ENCODE data around the gene SPG11. TPM values are rescaled to one million over a fixed set of nuclear protein-coding genes. Genes with fewer than 3 reads are reported as not detected.
A peak's percentile ranks its signal among the peaks of the same experiment; 100 is the strongest.
"Not testable (repeated sequence)": the region's sequence is repeated elsewhere in the genome, so short reads cannot be mapped to it uniquely, and the experiment has no call there.

Gene SPG11
- total RNA-seq, 1 donor from 2014 or later = 97.6 TPM

- Histone ChIP-seq H3K4me3 (no peak overlapping the region), H3K36me3 (no peaks in the 10 kb centered on the region), H3K9me3 (no peaks in the 10 kb centered on the region), H3K4me1 (no peaks in the 10 kb centered on the region), H3K27me3 (no peaks in the 10 kb centered on the region), H3K27ac (no peak overlapping the region)
- no peak for ATAC-seq
- intact Hi-C loops (cut with DNase I) = no loop called here
- no peak for DNase-seq
- no peak for TF ChIP-seq CTCF (IDR thresholded peaks at IDR 0.05)
Observed at GRCh38 chr15:44697014-44697413, 33.6 kb upstream of the SPG11 start.

- intact Hi-C loops (cut with DNase I) = no loop called here
- Histone ChIP-seq H3K27ac (no peak overlapping the region), H3K36me3 (no peaks in the 10 kb centered on the region), H3K27me3 (no peaks in the 10 kb centered on the region), H3K9me3 (no peaks in the 10 kb centered on the region), H3K4me3 (no peak overlapping the region), H3K4me1 (no peaks in the 10 kb centered on the region)
- ATAC-seq (no peak), DNase-seq (no peak)
- no peak for TF ChIP-seq CTCF (IDR thresholded peaks at IDR 0.05)
Observed at GRCh38 chr15:44695294-44695693, 31.8 kb upstream of the SPG11 start.

- Histone ChIP-seq H3K27ac (no peak overlapping the region), H3K27me3 (no peaks in the 10 kb centered on the region), H3K4me1 (no peaks in the 10 kb centered on the region), H3K4me3 (no peak overlapping the region), H3K9me3 (no peaks in the 10 kb centered on the region), H3K36me3 (no peaks in the 10 kb centered on the region)
- intact Hi-C loops (cut with DNase I) = no loop called here
- DNase-seq (no peak), ATAC-seq (no peak)
- TF ChIP-seq CTCF (IDR thresholded peaks at IDR 0.05) = no peak
Observed at GRCh38 chr15:44694416-44694815, 31.0 kb upstream of the SPG11 start.

GRCh38 chr15:44692659-44693058 is 29.2 kb upstream of the SPG11 start:
- no peak for ATAC-seq
- DNase-seq = no peak
- intact Hi-C loops (cut with DNase I) = no loop called here
- no peaks in the 10 kb centered on the region for H3K36me3 ChIP-seq
- no peaks in the 10 kb centered on the region for H3K9me3 ChIP-seq
- no peak for TF ChIP-seq CTCF (IDR thresholded peaks at IDR 0.05)
- H3K27ac ChIP-seq = no peak overlapping the region
- H3K4me1 ChIP-seq = no peaks in the 10 kb centered on the region
- H3K4me3 ChIP-seq = no peak overlapping the region
- no peaks in the 10 kb centered on the region for H3K27me3 ChIP-seq

GRCh38 chr15:44690245-44690644 is 26.8 kb upstream of the SPG11 start:
- H3K4me1 ChIP-seq; H3K4me3 ChIP-seq; H3K27ac ChIP-seq; H3K27me3 ChIP-seq; DNase-seq; ATAC-seq; H3K9me3 ChIP-seq; H3K36me3 ChIP-seq; intact Hi-C loops (cut with DNase I): not testable (repeated sequence)

GRCh38 chr15:44689318-44689717 is 25.9 kb upstream of the SPG11 start:
- ATAC-seq; H3K9me3 ChIP-seq; H3K4me3 ChIP-seq; intact Hi-C loops (cut with DNase I); H3K27ac ChIP-seq; DNase-seq; H3K4me1 ChIP-seq; H3K27me3 ChIP-seq; H3K36me3 ChIP-seq: not testable (repeated sequence)

GRCh38 chr15:44682809-44683682 is 19.6 kb upstream of the SPG11 start:
- peaks cover 16% of the 10 kb centered on the region for H3K4me1 ChIP-seq
- intact Hi-C loops (cut with DNase I); H3K9me3 ChIP-seq; H3K4me3 ChIP-seq; H3K36me3 ChIP-seq; H3K27me3 ChIP-seq: not testable (repeated sequence)
- ATAC-seq (peak; percentile 79), DNase-seq (peak; percentile 93)
- peak overlapping the region; percentile 71 for H3K27ac ChIP-seq

Data from upper lobe of right lung (tissue), 1 donor.